SK-N-MC (cell line): Measurements from ENCODE around the gene LHB.

Experiments used
- DNase-seq: peaks from one replicate; pipeline ENCODE4 v3.0.0-alpha.2; 2011; ENCODE audit warnings: low read depth, low spot score
- H3K27ac ChIP-seq: fragments of 200-600 bp; sonication (generic); 2 replicates; pipeline ENCODE4 v1.5.1; 2016; ENCODE audit warnings: mixed run types
- H3K36me3 ChIP-seq: fragments of 200-600 bp; sonication (generic); 2 replicates; pipeline ENCODE4 v1.6.1; 2017; ENCODE audit warnings: antibody characterized with exemption, low read length, mixed read lengths; ENCODE audit not compliant: insufficient read depth
- H3K4me3 ChIP-seq: fragments of 200-600 bp; sonication (generic); 2 replicates; pipeline ENCODE4 v1.5.1; 2016
- H3K9ac ChIP-seq: fragments of 200-600 bp; sonication (generic); 2 replicates; pipeline ENCODE4 v1.8.0; 2017; ENCODE audit warnings: mixed run types, mixed read lengths; ENCODE audit not compliant: insufficient read length
- H3K9me3 ChIP-seq: fragments of 200-600 bp; sonication (generic); 2 replicates; pipeline ENCODE4 v1.6.1; 2017; ENCODE audit warnings: low read depth, mild to moderate bottlenecking, antibody characterized with exemption, low read length, moderate library complexity, mixed read lengths
- EZH2 ChIP-seq: fragments of 200-600 bp; sonication (generic); IDR thresholded peaks from one replicate; pipeline ENCODE4 v1.6.1; 2017; ENCODE audit warnings: antibody characterized with exemption
- FOXP2 ChIP-seq: optimal IDR thresholded peaks from 2 replicates; pipeline ENCODE3; 2011; ENCODE audit warnings: mild to moderate bottlenecking, moderate library complexity; ENCODE audit not compliant: insufficient read depth; ENCODE audit errors: extremely low read length, control extremely low read depth
- POLR2AphosphoS5 ChIP-seq: IDR thresholded peaks from 2 replicates; pipeline ENCODE4 v1.6.1; 2012; ENCODE audit warnings: mild to moderate bottlenecking, low read depth, low read length, borderline replicate concordance

Gene LHB

GRCh38 chr19:48993175-48994034, 23.5 kb downstream of the LHB start, which contains the start of the genes GYS1 and RUVBL2:
TSS of gene GYS1 (minus strand) at chr19:48993309. CDS start at chr19:48993112, 197 bp downstream.
TSS of gene RUVBL2 (plus strand) at chr19:48993887. CDS start at chr19:48993912, 25 bp downstream.
- Histone ChIP-seq H3K9me3 (no peaks in the 10 kb centered on the region), H3K4me3 (peak within 1 kb of the TSS; percentile 95), H3K27ac (peak within 1 kb of the TSS; percentile 85), H3K9ac (peak within 1 kb of the TSS; percentile 90), H3K36me3 (peaks cover 6% of the 10 kb centered on the region; the same call in 1 of the 2 replicates)
- peak; percentile 95 for DNase-seq
- TF ChIP-seq EZH2 (no peak), FOXP2 (peak; percentile 81), POLR2AphosphoS5 (peak; percentile 97)

- no peak for DNase-seq
- no peak for TF ChIP-seq EZH2
- peak overlapping the region; percentile 95 for H3K4me3 ChIP-seq
Measured at GRCh38 chr19:48992581-48993174, 24.2 kb downstream of the LHB start.

DNA sequence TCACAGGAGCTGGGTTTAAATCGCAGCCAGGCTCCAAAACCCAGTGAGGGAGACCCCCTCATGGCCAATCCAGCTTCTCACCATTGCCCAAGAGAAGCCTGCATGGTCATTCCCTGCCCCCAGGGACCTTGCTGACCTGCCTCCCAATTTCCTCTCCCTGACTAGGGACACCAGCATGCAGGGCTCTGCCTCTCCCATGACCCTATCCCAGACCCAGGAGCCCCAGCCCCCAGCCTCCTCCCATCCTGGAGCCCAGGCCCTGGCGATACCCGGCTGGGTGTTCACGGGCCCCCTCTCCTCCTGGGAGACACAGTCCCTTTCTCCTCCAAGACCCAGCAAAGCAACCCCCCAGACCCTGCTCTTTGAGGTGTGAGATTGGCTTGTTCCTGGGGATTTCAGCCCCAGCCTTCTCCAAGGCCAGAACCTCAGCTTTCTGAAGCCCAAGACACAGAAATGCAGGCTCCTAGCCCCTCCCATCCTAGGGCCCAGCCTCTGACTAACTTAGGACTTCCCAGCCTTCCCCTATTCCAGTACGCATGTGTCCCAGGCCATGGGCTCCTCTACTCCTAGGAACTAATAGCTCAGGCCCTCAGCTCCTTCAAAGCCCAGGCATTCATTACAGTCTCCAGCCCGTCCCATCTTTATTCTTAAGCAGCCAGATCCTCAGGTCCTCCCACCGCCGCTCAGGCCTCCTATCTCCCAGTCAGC, 24.9 kb downstream of the LHB start:
- no peak for TF ChIP-seq EZH2
- peak; percentile 54; the same call in 1 of the 2 replicates for TF ChIP-seq POLR2AphosphoS5
- Histone ChIP-seq H3K4me3 (peak overlapping the region; percentile 95), H3K27ac (peak overlapping the region; percentile 78), H3K9ac (peak overlapping the region; percentile 90), H3K36me3 (peaks cover 10% of the 10 kb centered on the region; the same call in 1 of the 2 replicates), H3K9me3 (no peaks in the 10 kb centered on the region)
- no peak for DNase-seq

More at GRCh38 chr19:48992581-48993174, 24.2 kb downstream of the LHB start:
- Histone ChIP-seq H3K9me3 (no peaks in the 10 kb centered on the region), H3K36me3 (peaks cover 10% of the 10 kb centered on the region; the same call in 1 of the 2 replicates), H3K9ac (peak overlapping the region; percentile 90), H3K27ac (peak overlapping the region; percentile 78)

- Histone ChIP-seq H3K4me3 (no peak overlapping the region), H3K9me3 (no peaks in the 10 kb centered on the region), H3K27ac (no peak overlapping the region), H3K9ac (no peak overlapping the region), H3K36me3 (peaks cover 10% of the 10 kb centered on the region; the same call in 1 of the 2 replicates)
- DNase-seq, result no peak
- no peak for TF ChIP-seq EZH2
- no peak for TF ChIP-seq FOXP2
- TF ChIP-seq POLR2AphosphoS5, result no peak
Measured at GRCh38 chr19:48991011-48991609, 25.8 kb downstream of the LHB start.

- Histone ChIP-seq H3K4me3 (no peak overlapping the region), H3K27ac (no peak overlapping the region; the same call in 1 of the 2 replicates), H3K9me3 (no peaks in the 10 kb centered on the region), H3K9ac (no peak overlapping the region), H3K36me3 (peaks cover 14% of the 10 kb centered on the region; the same call in 1 of the 2 replicates)
- no peak for TF ChIP-seq EZH2
- no peak for TF ChIP-seq FOXP2
- no peak for TF ChIP-seq POLR2AphosphoS5
- no peak for DNase-seq
Measured at GRCh38 chr19:48990400-48990799, 26.5 kb downstream of the LHB start.

GRCh38 chr19:48989701-48990291, 27.1 kb downstream of the LHB start:
- Histone ChIP-seq H3K27ac (no peak overlapping the region), H3K9ac (no peak overlapping the region), H3K36me3 (peaks cover 20% of the 10 kb centered on the region; the same call in 1 of the 2 replicates), H3K4me3 (no peak overlapping the region), H3K9me3 (no peaks in the 10 kb centered on the region)
- no peak for TF ChIP-seq FOXP2
- no peak for TF ChIP-seq EZH2
- TF ChIP-seq POLR2AphosphoS5, result no peak
- DNase-seq, result no peak

- Histone ChIP-seq H3K9ac (no peak overlapping the region), H3K27ac (no peak overlapping the region), H3K4me3 (no peak overlapping the region), H3K9me3 (no peaks in the 10 kb centered on the region), H3K36me3 (peaks cover 21% of the 10 kb centered on the region; the same call in 1 of the 2 replicates)
- TF ChIP-seq EZH2 (no peak), FOXP2 (no peak), POLR2AphosphoS5 (no peak)
- DNase-seq, result no peak
Measured at GRCh38 chr19:48988860-48989259, 28.0 kb downstream of the LHB start.

GRCh38 chr19:48988286-48988685, 28.6 kb downstream of the LHB start:
- H3K27ac ChIP-seq, result no peak overlapping the region
- no peaks in the 10 kb centered on the region for H3K9me3 ChIP-seq
- DNase-seq, result no peak
- TF ChIP-seq FOXP2, result no peak
- TF ChIP-seq POLR2AphosphoS5, result no peak
- no peak for TF ChIP-seq EZH2
- no peak overlapping the region for H3K9ac ChIP-seq
- no peak overlapping the region for H3K4me3 ChIP-seq
- H3K36me3 ChIP-seq, result peaks cover 24% of the 10 kb centered on the region; the same call in 1 of the 2 replicates
